Activated naive CD8-positive, alpha-beta T cell treated with anti-CD3 and anti-CD28 coated beads, Interleukin-2, amount 50 U/mL, for 16 hours (primary cell): Measurements from ENCODE around the gene C19orf18.

ENCODE experiments used
- DNase-seq: peaks from one replicate; pipeline ENCODE4 v3.0.0-alpha.2; 2020; ENCODE audit warnings: low read depth, low spot score

C19orf18 gene

GRCh38 chr19:57947419-57948134 is 26.8 kb downstream of the C19orf18 start, which contains the start of gene ZNF256:
Gene ZNF256 (minus strand): TSS chr19:57947706. CDS start chr19:57947474, 232 bp downstream.
- DNase-seq: peak; percentile 90

GRCh38 chr19:57947088-57947418 is 27.3 kb downstream of the C19orf18 start:
- DNase-seq: no peak

DNA sequence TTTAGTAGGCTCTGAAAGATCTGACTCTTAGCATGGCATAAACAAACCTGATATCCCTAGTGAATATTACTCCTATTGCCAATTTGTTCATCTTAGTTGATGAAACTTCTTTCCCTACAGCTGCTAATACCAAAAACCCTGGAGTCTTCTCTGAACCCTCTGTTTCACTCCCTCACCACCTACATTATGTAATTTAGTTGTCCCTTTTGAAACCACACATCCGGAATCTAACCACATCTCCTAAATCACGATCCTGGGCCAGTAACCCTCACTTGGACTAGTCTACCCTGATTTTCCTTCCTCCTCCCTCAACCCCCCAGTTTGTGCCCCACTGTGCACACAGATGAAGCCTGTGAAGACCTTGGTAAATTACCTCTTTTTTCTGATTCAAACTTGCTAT is 28.0 kb downstream of the C19orf18 start:
- no peak for DNase-seq

DNA sequence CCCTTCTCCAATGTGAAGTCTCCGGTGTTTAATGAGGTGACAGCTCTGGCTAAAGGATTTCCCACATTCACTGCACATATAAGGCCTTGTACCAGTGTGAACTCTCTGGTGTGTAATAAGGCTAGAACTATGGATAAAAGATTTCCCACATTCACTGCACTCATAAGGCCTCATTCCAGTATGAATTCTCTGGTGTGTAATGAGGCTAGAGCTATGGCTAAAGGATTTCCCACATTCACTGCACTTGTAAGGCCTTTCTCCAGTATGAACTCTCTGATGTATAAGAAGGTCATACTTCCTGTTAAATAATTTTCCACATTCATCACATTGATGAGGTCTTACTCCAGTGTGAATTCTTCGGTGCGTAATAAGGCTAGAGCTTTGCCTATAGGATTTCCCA is 32.7 kb downstream of the C19orf18 start:
- DNase-seq: no peak

DNA sequence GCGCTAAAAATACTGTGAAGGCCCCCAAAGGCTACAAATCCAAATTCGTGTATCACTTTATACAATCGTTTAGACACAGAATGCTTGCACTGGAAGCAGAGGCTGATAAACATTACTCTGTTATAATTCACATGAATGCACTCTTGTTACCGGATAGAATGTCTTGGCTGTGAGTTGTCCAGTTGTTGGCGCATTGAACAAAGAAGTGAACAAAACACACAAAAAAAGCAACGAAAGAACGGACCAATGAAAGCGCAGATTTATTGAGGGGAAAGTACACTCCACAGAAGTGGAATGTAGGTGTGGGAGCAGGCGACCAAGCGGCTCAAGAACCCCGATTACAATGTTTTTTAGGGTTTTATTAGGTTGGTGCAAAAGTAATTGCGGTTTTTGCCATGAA is 38.6 kb downstream of the C19orf18 start:
- DNase-seq: no peak

GRCh38 chr19:57934820-57935665 is 39.3 kb downstream of the C19orf18 start, which contains the start of gene ZNF418:
Gene ZNF418 (minus strand): TSS chr19:57935402. CDS start chr19:57933822, 1,580 bp downstream.
- DNase-seq: no peak

- DNase-seq: no peak
These were observed 46.7 kb downstream of the C19orf18 start for GRCh38 chr19:57927587-57927986.

DNA sequence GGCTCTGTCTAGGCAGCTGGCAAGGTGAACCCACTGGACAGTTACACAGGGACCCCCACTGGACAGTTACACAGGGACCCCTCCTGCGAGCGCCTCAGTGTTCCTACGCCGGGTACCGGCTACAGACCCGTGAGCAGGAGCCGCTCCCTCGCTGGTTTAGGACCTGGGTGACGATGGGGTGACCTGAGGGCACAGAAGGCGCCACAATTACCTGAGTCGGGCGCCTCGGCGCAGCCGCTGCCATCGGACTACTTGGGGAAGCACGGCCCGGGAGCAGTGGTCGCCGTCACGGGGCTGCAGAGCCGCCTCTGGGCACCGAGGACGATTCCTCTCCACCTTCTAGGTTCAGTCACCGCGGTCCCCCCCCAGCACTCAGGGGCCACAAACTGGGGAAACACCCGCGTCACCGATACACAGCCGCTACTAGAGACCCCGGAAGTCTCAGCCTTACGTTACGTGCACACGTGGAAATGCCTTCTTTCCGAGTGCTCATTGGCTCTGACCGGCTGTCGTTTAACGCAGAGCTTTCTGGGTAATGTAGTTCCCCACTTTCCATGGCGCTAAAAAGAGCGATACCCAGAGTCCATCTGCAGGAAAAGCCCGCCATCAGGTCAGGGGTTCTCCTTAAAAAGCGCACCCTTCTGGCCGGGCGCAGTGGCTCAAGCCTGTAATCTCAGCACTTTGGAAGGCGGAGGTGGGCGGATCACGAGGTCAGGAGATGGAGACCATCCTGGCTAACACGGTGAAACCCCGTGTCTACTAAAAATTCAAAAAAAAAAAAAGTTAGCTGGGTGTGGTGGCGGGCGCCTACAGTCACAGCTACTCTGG is 58.0 kb downstream of the C19orf18 start, which contains the start of gene ZNF417:
ZNF417 (minus strand) TSS at position 425 of the 828 bp plus-strand sequence; CDS start at position 244, 181 bp downstream.
- DNase-seq: peak; percentile 72

GRCh38 chr19:57914531-57914930 is 59.8 kb downstream of the C19orf18 start:
- DNase-seq: no peak
